SJCRH30 (cell line): ENCODE results near the gene MRPS18A. TPM values are rescaled to one million over a fixed set of nuclear protein-coding genes. Genes with fewer than 3 reads are reported as not detected.
"Not testable (repeated sequence)": the region's sequence is repeated elsewhere in the genome, so short reads cannot be mapped to it uniquely, and the experiment has no call there.

Source experiments
- DNase-seq, 2 experiments: peaks; one replicate each; pipeline ENCODE4 v3.0.0-alpha.2; 2015 to 2020
- H3K27ac ChIP-seq: fragments of 250-450 bp; sonication (Bioruptor Pico); 2 replicates; pipeline ENCODE4 v1.5.1; 2020; ENCODE audit warnings: mild to moderate bottlenecking, moderate library complexity
- H3K27me3 ChIP-seq: fragments of 250-450 bp; sonication (Bioruptor Pico); 2 replicates; pipeline ENCODE4 v1.5.1; 2020; ENCODE audit warnings: mild to moderate bottlenecking, moderate library complexity
- H3K36me3 ChIP-seq: fragments of 250-450 bp; sonication (Bioruptor Pico); 2 replicates; pipeline ENCODE4 v1.5.1; 2020; ENCODE audit warnings: mild to moderate bottlenecking, moderate library complexity
- H3K4me1 ChIP-seq: fragments of 250-450 bp; sonication (Bioruptor Pico); 2 replicates; pipeline ENCODE4 v1.5.1; 2020; ENCODE audit warnings: mild to moderate bottlenecking, moderate library complexity
- H3K4me3 ChIP-seq: fragments of 250-450 bp; sonication (Bioruptor Pico); 2 replicates; pipeline ENCODE4 v1.5.1; 2020; ENCODE audit warnings: mild to moderate bottlenecking, moderate library complexity
- H3K9me3 ChIP-seq: fragments of 250-450 bp; sonication (Bioruptor Pico); replicated peaks from 2 replicates; pipeline ENCODE4 v1.5.1; 2020; ENCODE audit warnings: mild to moderate bottlenecking, moderate library complexity
- total RNA-seq: library from RNA; depleted of rRNA; stranded (reverse); fragments of >200 nt; shearing (Covaris generic); gene quantifications from 2 replicates; pipeline ENCODE4 v1.2.3, GENCODE V29; 2014

Gene MRPS18A
- total RNA-seq, 1 experiment from 2014 or later: 51.6 TPM

DNA sequence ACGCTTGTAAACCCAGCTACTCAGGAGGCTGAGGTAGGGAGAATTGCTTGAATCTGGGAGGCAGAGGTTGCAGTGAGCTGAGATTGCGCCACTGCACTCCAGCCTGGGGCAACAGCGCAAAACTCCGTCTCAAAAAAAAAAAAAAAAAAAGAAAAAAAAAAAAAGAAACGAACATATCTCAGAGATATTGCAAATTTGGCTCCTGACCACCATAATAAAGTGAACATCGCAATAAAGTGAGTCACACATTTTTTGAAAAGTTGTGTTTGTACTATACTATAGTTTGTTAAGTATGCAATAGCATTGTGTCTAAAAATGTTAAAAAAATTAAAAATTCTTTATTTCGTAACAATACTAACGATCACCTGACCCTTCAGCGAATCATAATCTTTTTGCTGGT is 29.4 kb downstream of the MRPS18A start:
- Histone ChIP-seq H3K27ac (no peak overlapping the region), H3K9me3 (no peaks in the 10 kb centered on the region), H3K4me3 (no peak overlapping the region), H3K27me3 (no peaks in the 10 kb centered on the region), H3K4me1 (no peaks in the 10 kb centered on the region), H3K36me3 (no peaks in the 10 kb centered on the region)
- no peak for DNase-seq

DNA sequence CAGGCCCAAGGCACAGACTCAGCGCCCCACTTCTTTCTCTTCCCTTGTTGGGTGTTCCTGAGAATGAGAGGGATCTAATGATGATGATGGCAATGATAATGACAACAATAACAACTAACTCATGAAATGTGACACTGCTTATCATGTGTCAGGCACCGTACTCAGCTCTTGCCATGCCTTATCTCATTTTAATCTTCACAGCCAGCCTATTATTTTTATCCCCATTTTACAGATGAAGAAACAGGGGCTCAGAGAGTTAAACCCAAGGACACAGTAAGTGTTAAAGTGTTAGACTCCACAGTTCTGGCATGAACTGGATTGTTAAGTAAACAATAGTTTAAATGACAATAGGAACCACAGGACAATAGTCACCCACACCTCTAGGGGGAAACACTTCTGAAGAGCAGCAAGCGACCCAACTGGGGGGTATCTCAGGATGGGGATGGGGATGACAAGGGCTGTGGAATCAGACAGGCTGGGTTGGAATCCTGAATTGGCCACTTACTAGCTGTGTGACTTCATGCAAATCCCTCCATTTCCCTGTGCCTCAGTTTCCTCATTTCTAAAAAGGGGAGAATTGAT is 30.3 kb downstream of the MRPS18A start:
- no peak for DNase-seq
- no peaks in the 10 kb centered on the region for H3K9me3 ChIP-seq
- no peaks in the 10 kb centered on the region for H3K36me3 ChIP-seq
- H3K4me1 ChIP-seq: no peaks in the 10 kb centered on the region
- no peak overlapping the region for H3K4me3 ChIP-seq
- no peaks in the 10 kb centered on the region for H3K27me3 ChIP-seq
- H3K27ac ChIP-seq: no peak overlapping the region

DNA sequence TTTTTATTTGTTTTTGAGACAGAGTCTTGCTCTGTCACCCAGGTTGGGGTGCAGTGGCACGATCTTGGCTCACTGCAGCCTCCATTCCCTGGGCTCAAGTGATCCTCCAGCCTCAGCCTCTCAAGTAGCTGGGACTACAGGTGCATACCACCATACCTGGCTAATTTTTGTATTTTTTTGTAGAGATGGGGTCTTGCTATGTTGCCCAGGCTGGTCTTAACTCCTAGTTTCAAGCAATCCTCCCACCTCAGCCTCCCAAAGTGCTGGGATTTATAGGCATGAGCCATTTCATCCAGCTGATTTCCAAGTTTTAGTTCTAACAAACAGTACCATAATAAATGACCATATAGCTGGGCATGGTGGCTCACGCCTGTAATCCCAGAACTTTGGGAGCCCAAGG is 34.8 kb downstream of the MRPS18A start:
- not testable (repeated sequence) for H3K27me3 ChIP-seq, DNase-seq, H3K4me1 ChIP-seq, H3K27ac ChIP-seq, H3K9me3 ChIP-seq, H3K4me3 ChIP-seq, H3K36me3 ChIP-seq

GRCh38 chr6:43648248-43648647 is 39.3 kb downstream of the MRPS18A start:
- Histone ChIP-seq H3K4me3 (no peak overlapping the region), H3K9me3 (no peaks in the 10 kb centered on the region), H3K36me3 (no peaks in the 10 kb centered on the region; the same call in 1 of the 2 replicates), H3K4me1 (no peaks in the 10 kb centered on the region), H3K27me3 (no peaks in the 10 kb centered on the region), H3K27ac (no peak overlapping the region)
- DNase-seq: no peak

DNA sequence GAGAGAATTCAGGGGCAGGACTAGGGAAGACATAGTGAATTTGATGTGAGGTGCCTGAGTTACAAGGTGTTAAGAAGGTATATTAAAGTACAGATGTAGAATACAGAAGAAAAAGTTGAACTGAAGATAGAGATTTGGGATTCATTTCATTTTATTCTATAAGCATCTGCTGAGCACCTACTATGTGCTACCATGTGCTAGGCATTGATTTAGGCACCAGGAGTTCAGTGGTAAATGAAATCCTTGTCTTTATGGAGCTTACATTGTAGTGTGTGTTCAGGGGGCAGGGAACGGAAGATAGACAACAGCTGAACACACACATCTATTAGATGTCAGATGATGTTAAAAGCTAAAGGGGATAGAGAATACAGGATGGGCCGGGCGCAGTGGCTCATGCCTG is 40.0 kb downstream of the MRPS18A start:
- Histone ChIP-seq H3K4me3 (no peak overlapping the region), H3K27ac (no peak overlapping the region), H3K36me3 (no peaks in the 10 kb centered on the region; the same call in 1 of the 2 replicates), H3K27me3 (no peaks in the 10 kb centered on the region), H3K4me1 (no peaks in the 10 kb centered on the region), H3K9me3 (no peaks in the 10 kb centered on the region)
- peak in 1 of 2 experiments; percentile 30 for DNase-seq

GRCh38 chr6:43645613-43645964 is 42.0 kb downstream of the MRPS18A start:
- no peak overlapping the region for H3K4me3 ChIP-seq
- no peaks in the 10 kb centered on the region for H3K27me3 ChIP-seq
- no peaks in the 10 kb centered on the region for H3K9me3 ChIP-seq
- peaks cover 13% of the 10 kb centered on the region for H3K36me3 ChIP-seq
- no peak overlapping the region for H3K27ac ChIP-seq
- no peak for DNase-seq
- no peaks in the 10 kb centered on the region for H3K4me1 ChIP-seq

DNA sequence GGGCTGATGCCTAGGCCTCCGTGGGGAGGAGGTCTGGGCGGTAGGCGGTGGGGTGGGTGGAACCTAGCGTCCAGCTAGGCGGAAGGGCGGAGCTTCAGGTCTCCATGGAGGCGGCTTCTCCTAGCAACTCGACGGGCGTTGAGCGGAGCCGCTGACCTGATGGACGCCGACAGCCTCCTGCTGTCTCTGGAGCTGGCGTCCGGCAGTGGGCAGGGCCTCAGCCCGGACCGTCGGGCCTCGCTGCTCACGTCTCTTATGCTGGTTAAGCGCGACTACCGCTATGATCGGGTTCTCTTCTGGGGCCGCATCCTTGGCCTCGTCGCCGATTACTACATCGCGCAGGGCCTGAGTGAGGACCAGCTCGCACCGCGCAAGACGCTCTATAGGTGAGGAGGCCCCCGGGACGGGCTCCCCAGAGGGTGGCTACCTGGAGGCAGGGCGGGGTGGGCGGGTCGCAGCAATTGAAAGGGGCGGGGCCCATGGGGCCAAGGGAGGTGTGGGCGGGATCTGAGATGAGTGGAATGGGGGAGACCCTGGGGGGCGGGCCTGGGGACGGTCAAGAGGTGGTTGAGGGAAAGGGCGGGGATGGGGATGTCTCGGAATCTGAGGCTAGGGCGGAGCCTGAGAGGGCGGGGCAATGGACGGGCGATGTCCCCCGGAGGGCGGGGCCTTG is 42.5 kb downstream of the MRPS18A start, which contains the start of gene RSPH9:
RSPH9 (plus strand) TSS at position 97 of the 673 bp plus-strand sequence; CDS start at position 160, 63 bp downstream.
- Histone ChIP-seq H3K4me3 (no peak within 1 kb of the TSS), H3K4me1 (no peaks in the 10 kb centered on the region), H3K9me3 (no peaks in the 10 kb centered on the region), H3K36me3 (peaks cover 18% of the 10 kb centered on the region), H3K27me3 (no peaks in the 10 kb centered on the region), H3K27ac (no peak within 1 kb of the TSS)
- DNase-seq: no peak

DNA sequence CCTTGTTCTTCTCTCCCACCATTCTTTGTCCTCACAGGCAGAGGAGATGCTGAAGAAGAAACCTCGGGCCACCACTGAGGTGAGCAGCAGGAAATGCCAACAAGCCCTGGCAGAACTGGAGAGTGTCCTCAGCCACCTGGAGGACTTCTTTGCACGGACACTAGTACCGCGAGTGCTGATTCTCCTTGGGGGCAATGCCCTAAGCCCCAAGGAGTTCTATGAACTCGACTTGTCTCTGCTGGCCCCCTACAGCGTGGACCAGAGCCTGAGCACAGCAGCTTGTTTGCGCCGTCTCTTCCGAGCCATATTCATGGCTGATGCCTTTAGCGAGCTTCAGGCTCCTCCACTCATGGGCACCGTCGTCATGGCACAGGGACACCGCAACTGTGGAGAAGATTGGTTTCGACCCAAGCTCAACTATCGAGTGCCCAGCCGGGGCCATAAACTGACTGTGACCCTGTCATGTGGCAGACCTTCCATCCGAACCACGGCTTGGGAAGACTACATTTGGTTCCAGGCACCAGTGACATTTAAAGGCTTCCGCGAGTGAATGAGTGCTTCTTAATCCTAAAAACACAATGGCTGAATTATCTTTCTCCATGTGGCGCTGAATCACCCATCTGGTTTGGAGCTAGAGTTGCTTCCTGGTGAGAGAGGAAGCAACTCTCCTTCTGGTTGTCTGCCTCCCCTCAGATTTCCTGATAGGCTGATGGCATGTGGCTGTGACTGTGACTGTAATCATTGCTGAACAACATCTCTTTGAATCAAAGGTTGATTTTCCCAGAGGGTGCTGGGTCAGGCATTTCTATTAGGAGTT is 47.4 kb downstream of the MRPS18A start:
- Histone ChIP-seq H3K4me3 (no peak overlapping the region), H3K27me3 (no peaks in the 10 kb centered on the region), H3K27ac (no peak overlapping the region), H3K9me3 (no peaks in the 10 kb centered on the region), H3K36me3 (peaks cover 39% of the 10 kb centered on the region), H3K4me1 (0 out of 2 replicates have a peak, but pooled peaks cover 3% of the 10 kb centered on the region)
- no peak for DNase-seq

DNA sequence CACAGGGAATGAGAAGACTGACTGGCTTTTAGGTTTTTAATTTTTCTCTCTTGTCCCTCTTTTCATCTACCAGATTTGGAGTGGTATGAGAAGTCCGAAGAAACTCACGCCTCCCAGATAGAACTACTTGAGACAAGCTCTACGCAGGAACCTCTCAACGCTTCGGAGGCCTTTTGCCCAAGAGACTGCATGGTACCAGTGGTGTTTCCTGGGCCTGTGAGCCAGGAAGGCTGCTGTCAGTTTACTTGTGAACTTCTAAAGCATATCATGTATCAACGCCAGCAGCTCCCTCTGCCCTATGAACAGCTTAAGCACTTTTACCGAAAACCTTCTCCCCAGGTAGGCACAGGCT is 51.3 kb downstream of the MRPS18A start:
- peak in 1 of 2 experiments; percentile 24 for DNase-seq
- peak overlapping the region; percentile 52; the same call in 1 of the 2 replicates for H3K27ac ChIP-seq
- H3K27me3 ChIP-seq: no peaks in the 10 kb centered on the region
- H3K4me1 ChIP-seq: 0 out of 2 replicates have a peak, but pooled peaks cover 3% of the 10 kb centered on the region
- peak overlapping the region; percentile 82 for H3K4me3 ChIP-seq
- peaks cover 33% of the 10 kb centered on the region for H3K36me3 ChIP-seq
- no peaks in the 10 kb centered on the region for H3K9me3 ChIP-seq

DNA sequence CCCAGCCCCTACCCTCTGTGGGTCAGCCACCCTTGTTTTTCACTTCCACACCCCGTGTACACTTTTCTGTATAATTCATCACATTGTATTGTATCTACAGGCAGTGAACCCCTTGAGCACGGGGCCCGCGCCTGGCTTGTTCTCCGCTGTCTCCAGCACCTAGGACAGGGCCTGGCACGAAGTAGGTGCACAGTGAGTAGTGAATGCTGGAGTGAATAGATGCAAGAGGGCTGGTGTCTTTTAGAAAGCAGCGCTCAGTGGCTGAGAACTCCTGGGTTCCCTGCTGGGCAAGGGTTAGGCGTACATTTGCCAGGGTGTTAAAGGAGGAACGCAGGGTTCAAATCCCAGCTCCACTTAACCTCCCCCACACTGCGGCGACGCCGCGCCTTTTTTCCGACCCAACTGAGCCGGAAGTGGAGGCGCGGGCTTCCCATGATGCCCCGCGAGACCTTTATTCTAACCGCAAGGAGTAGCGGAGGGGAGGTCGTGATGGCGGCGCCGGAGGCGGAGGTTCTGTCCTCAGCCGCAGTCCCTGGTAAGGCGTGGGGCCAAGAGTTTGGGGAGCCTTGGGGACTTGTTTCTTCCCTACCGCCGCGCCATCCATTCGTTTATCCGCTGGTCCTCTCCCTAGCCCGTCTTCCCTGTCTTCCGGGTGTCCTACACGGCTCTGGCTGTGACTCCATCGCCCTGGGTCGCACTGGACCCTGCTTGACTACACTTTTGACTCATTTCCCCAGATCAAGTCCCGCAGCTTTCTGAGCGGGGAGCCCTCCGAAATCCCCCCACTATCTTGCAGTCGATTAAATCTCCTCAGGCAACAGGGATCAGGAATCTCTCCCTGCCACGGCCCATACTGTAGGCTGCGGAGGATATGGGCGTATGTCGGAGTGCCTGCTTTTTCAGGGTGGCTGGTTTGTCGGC is 51.9 kb downstream of the MRPS18A start, which contains the start of gene MAD2L1BP:
MAD2L1BP (plus strand) TSS at position 454 of the 921 bp plus-strand sequence; CDS start at position 490, 36 bp downstream.
- peak; percentile 84 to 85 for DNase-seq
- Histone ChIP-seq H3K27me3 (no peaks in the 10 kb centered on the region), H3K9me3 (no peaks in the 10 kb centered on the region), H3K27ac (peak within 1 kb of the TSS; percentile 52), H3K4me1 (0 out of 2 replicates have a peak, but pooled peaks cover 3% of the 10 kb centered on the region), H3K4me3 (peak within 1 kb of the TSS; percentile 82), H3K36me3 (peaks cover 26% of the 10 kb centered on the region)

DNA sequence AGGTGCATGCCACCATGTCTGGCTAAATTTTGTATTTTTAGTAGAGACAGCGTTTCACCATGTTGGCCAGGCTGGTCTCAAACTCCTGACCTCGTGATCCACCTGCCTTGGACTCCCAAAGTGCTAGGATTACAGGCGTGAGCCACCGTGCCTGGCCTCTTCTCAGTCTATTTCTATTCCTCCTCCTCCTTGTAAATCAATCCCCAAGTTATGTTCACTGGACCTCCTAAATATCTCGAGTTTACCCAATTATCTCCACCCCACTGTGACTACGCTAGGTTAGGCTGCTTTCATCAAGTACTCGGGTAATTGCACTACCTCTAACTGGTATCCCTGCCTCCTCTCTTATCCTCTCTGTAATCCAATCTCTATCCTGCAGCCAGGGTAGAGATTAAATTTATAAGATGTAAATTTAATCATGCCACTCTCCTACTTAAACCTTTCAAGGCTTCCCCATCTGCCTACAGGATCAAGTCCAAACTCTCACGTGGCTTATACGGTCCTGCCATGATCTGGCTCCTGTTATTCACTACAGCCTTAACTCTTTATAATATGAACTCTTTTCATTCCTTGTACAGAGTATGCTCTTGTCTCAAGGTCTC is 52.8 kb downstream of the MRPS18A start:
- peaks cover 18% of the 10 kb centered on the region for H3K36me3 ChIP-seq
- no peak overlapping the region for H3K4me3 ChIP-seq
- H3K27ac ChIP-seq: no peak overlapping the region
- no peaks in the 10 kb centered on the region for H3K27me3 ChIP-seq
- no peaks in the 10 kb centered on the region for H3K9me3 ChIP-seq
- 0 out of 2 replicates have a peak, but pooled peaks cover 3% of the 10 kb centered on the region for H3K4me1 ChIP-seq
- no peak for DNase-seq

- H3K9me3 ChIP-seq, H3K36me3 ChIP-seq, DNase-seq, H3K4me3 ChIP-seq, H3K4me1 ChIP-seq, H3K27ac ChIP-seq, H3K27me3 ChIP-seq: not testable (repeated sequence)
Observed at GRCh38 chr6:43633002-43633401, 54.6 kb downstream of the MRPS18A start.

GRCh38 chr6:43630980-43631619 is 56.5 kb downstream of the MRPS18A start:
- H3K9me3 ChIP-seq: no peaks in the 10 kb centered on the region
- H3K4me1 ChIP-seq: peaks cover 12% of the 10 kb centered on the region
- no peak overlapping the region for H3K4me3 ChIP-seq
- H3K27me3 ChIP-seq: no peaks in the 10 kb centered on the region
- DNase-seq: no peak
- no peak overlapping the region for H3K27ac ChIP-seq
- H3K36me3 ChIP-seq: peaks cover 5% of the 10 kb centered on the region; the same call in 1 of the 2 replicates
